Suppressor macrophage treated with lipopolysaccharide for 1 hour (primary cell): Measurements from ENCODE around the gene VEGFA.

Experiments
- DNase-seq, 3 donors: peaks; one replicate each; pipeline ENCODE4 v3.0.0-alpha.2; 2020 to 2022

Gene VEGFA

GRCh38 chr6:43739642-43740091 lies 30.3 kb upstream of the VEGFA start:
- DNase-seq, result no peak

DNA sequence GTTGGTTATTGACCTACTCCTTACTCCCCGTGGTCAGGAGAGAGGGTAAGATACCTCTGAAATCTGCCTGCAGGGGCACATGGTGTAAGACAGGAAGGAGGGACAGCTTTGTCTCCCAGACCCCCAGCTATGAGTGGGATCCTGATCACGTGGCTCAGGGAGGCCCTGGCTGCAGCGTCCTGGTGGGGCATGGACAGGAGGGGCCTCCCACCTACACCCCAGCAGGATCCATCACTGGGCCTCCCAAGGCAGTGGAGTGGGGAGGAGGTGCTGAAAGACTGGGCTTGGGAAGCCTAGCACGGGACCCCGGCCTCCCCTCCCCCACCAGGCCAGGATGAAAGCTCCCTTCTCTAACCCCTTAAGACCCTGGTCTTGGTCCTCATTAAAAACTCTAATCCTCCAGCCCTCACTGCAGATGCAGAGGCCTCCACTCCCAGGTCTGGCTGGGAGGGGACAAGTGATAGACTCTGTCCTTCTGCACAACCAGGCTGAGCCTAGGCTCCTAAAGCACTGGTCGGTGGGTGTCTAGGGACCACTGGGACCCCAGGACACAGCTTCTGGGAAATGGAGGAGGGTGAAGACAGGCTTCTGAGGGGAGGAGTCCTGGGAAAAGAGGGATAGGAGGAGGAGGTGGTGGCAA lies 29.6 kb upstream of the VEGFA start:
- DNase-seq, result no peak

GRCh38 chr6:43740961-43741764 lies 28.8 kb upstream of the VEGFA start:
- DNase-seq, result peak in 2 of 3 donors; percentile 48 to 60

DNA sequence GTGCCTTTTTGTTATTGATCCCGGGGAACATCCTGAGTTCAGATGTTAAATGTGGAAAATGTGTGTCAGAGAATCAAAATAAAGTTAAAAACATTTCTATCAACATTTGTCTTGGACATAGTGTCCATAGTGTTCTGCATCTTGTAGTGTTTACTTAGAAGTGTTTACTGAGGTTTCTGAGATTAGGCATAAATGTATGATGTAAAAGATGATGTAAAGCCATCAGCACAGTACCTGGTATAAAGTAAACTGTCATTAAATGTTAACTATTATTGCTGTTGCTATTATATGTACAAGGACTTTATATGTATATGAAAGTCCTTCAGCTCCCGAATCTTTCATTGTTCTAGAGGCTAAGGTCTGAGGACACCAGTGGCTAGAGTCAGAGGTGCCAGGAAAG lies 28.2 kb upstream of the VEGFA start:
- DNase-seq, result no peak

GRCh38 chr6:43742285-43742684 lies 27.7 kb upstream of the VEGFA start:
- DNase-seq, result no peak

- DNase-seq, result no peak
Observed at GRCh38 chr6:43742931-43743632, 26.9 kb upstream of the VEGFA start.

DNA sequence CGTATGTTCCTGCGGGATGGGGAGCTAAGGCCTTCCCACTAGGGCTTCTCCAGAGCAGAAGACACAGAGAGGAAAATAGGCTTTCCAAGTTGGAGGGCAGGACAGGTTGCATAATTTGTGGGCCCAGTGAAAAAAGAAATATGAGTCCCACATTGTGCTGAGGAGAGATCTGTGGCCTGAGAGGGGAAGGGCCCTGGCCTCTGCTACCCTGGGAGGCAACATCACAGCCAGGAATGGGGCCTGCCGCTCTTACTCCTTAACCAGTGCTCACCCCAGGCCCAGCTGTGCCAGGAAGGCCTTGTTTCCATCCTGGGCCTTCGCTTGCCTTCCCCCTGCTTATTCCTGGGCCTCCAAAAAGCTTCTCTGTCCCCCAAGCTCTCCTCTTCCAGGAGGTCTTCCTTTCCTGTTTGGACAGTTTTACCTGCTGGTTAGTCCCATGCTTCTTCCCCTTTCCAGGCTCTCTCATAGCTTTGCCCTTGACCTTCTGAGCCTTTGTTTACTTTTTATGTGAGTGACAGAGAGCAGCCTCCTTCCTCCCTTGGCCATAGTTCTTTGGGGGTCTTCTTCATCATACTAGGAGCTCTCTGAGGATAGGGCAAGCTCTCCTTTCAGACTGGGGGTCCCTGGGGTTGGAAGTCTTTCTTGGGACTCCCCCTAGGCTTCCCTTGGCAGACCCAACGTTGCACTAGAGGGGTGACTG lies 26.2 kb upstream of the VEGFA start:
- DNase-seq, result no peak

DNA sequence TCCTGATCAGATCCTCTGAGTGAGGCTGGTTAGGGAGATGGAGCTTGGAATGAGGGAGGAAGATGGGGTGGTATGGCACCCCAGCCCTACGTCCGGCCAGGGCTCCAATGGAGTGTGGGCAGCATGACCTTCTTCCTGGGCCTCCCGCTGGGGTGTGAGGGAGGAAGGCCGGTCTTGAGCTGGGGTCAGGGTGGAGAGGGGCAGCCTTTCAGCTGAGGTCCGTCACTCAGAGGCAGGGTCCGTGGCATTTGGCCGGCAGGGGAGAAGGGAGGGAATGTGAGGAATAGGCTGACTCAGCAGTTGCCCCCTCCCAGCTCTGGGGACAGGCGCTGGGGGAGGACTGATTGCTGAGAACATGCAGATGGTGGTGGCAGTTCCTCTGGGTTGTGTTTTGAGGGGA lies 25.5 kb upstream of the VEGFA start:
- no peak for DNase-seq

GRCh38 chr6:43744931-43745727 lies 24.9 kb upstream of the VEGFA start:
- DNase-seq, result no peak

GRCh38 chr6:43746071-43746470 lies 23.9 kb upstream of the VEGFA start:
- no peak for DNase-seq

DNA sequence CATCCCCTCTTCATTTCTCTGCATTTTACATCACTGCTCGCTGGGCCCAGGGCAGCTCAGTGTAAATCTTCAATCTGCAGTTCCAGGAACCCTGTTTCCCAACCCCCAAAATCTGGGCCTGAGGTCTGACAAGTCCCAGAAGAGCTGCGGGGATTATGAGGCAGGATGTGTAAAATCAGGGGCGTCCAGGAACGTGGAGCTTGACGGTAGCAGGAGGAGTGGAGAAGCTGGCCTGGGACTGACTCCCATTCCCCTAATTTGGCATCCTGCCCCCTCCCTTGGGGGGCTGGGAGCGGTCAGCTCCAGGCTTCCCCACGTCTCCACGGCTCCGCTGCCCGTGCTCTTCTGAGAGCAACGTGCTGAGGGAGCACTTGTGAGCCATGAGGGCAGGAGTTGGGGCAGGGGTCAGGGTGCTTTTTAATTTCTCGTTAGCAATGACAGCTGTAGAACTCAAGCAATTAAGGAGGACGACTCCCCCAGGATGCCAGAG lies 23.4 kb upstream of the VEGFA start:
- no peak for DNase-seq

GRCh38 chr6:43747784-43748183 lies 22.2 kb upstream of the VEGFA start:
- no peak for DNase-seq

DNA sequence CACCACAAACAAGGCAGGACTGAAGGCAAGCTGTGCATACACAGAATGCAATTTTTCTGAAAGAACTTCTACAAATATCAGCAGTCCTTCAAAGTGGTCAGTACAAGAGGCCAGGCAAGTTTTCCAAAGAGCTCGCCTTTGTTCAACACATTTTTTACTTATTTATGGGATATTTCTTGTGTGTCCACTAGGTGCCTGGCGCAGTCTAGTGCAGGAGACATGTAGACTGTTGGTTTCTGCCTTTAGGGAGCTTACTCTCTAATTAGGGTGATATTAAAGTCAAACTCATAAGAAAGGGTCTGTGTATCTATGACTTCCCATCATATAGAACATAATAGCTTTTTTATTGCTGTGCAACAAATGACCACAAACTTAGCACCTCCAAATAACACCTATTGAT lies 21.2 kb upstream of the VEGFA start:
- DNase-seq, result no peak

- no peak for DNase-seq
Observed at GRCh38 chr6:43749461-43749860, 20.6 kb upstream of the VEGFA start.

GRCh38 chr6:43750622-43751021 lies 19.4 kb upstream of the VEGFA start:
- no peak for DNase-seq

GRCh38 chr6:43753570-43754183 lies 16.3 kb upstream of the VEGFA start:
- DNase-seq, result no peak

GRCh38 chr6:43757966-43758616 lies 11.9 kb upstream of the VEGFA start:
- DNase-seq, result no peak

DNA sequence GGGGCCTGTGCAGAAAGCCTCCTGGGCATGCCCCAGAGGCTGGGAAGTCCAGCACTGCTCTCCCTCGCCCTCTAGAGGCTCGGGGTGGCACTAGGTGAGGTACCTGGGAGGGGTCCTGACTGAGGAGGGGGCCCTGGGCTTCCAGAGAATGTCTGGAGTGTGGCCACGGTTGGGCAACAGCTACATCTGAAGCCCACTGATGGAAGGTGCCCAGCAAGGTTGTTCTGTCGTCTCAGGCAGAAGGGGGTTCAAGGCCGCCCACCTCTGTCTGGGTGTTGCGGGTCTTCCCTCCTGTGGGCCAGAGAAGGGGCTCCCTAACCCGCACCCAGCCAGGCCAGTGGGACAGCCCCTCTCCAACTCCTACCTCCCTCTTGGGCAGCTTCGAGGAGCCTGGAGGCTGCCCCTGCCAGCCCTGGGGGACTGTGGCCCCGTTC lies 11.4 kb upstream of the VEGFA start:
- DNase-seq, result peak; percentile 28 to 55 (median 39)

DNA sequence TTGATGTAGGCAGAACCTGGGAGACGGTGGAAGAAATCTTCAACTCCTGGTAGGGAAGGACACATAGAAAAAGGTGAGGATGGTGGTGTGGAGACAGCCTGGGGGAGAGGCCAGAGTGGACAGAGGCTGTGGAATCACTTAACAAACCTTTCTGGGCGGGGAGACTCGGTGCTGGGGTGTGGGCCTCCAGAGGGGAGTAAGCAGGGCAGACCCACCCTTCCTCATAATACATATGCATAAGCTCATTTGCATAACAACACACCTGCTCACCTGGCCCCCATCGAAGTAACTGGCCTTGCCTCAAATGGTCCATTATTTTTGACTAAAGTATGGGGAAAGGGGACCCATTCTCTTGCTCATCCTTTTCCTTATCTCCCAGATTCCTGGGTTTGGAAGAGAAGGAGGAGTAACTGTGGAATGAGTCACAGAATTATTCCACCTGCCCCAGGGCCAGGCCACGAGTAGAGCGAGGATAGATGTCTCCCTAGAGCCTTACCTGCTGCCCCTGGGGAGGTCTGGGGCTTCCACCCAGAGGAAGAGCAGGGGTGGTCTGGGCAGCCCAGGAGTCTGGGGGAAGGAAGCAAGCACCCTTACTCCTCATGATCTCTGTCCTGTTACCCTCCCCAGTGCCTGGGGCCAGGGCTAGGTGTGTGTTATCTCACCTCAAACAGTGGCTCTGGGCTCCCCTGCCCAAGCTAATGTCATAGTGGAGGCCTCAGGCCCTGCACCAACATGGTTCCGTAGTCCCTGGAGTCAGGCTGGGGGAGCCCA lies 10.7 kb upstream of the VEGFA start:
- DNase-seq, result no peak

GRCh38 chr6:43759907-43760206 lies 10.2 kb upstream of the VEGFA start:
- DNase-seq, result no peak
